ENCODE measurements around the gene EXOC4.
"Not testable (repeated sequence)": the region's sequence is repeated elsewhere in the genome, so short reads cannot be mapped to it uniquely, and the experiment has no call there.

EXOC4 gene

DNA sequence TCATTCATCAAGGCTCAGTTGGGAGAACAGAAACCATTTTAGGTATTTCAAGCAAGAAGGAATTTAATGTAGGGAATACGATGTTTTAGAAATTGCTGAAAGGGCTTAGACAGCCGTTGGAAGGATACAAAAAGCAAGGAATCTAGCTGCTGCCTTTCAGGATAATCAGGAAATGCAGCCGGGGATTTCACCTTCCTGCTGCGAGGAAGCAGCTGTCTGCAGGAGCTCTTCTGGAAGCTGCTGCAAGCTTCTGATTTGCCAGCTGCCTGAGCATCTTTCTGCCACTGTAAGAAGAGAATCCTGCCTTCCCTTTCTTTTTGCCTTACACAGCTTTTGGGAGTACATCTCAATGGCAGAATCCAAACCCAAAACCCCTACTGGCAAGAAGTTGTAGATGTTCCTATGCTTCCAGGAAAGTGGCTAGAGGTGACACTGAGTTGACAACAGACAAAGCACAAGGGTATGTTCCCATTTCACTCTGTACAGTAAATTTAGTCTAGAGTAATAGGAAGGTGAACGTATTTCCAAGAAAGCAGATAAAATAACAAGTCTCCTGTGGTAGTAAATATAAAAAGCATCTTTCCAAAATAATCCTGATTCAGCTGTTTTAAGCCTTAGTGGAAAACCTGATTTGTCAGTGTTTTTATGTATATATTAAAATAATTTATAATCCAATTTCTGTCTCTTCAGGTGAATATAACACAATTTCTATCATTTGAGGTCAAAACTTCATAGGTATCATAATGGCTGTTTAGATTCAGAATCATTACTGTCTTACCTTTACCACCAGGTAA lies 725.8 kb downstream of the EXOC4 start:
- TF ChIP-seq, protein P1, sequence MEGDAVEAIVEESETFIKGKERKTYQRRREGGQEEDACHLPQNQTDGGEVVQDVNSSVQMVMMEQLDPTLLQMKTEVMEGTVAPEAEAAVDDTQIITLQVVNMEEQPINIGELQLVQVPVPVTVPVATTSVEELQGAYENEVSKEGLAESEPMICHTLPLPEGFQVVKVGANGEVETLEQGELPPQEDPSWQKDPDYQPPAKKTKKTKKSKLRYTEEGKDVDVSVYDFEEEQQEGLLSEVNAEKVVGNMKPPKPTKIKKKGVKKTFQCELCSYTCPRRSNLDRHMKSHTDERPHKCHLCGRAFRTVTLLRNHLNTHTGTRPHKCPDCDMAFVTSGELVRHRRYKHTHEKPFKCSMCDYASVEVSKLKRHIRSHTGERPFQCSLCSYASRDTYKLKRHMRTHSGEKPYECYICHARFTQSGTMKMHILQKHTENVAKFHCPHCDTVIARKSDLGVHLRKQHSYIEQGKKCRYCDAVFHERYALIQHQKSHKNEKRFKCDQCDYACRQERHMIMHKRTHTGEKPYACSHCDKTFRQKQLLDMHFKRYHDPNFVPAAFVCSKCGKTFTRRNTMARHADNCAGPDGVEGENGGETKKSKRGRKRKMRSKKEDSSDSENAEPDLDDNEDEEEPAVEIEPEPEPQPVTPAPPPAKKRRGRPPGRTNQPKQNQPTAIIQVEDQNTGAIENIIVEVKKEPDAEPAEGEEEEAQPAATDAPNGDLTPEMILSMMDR (IDR thresholded peaks at IDR 0.05; ENCODE audit: borderline replicate concordance, insufficient read depth, low read depth, low read length), result no peak

DNA sequence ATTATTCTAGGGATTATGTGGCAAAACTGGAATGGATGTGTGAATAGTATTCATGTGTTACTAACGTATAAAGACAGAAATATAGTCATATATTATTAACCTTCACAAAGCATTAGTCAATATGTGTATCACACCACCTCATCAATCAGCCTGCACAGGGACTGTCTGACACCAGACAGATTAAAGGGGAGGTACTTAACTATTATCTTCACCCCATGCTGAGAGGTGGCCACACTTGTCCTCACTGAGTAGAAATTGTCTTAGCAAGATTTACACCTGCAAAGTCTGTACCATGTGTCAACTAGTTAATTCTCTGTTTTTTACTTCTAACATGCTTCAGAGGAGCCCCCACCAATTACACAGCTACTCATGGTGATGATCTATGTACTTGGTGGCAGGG lies 727.9 kb downstream of the EXOC4 start:
- TF ChIP-seq, protein P1 (IDR thresholded peaks at IDR 0.05; ENCODE audit: borderline replicate concordance, insufficient read depth, low read depth, low read length), result no peak
- no peak overlapping the region for H3K4me3 ChIP-seq (ENCODE audit: low read depth, low read length)

More for the DNA sequence above, 725.8 kb downstream of the EXOC4 start:
- no peak overlapping the region for H3K4me3 ChIP-seq (ENCODE audit: low read depth, low read length)

DNA sequence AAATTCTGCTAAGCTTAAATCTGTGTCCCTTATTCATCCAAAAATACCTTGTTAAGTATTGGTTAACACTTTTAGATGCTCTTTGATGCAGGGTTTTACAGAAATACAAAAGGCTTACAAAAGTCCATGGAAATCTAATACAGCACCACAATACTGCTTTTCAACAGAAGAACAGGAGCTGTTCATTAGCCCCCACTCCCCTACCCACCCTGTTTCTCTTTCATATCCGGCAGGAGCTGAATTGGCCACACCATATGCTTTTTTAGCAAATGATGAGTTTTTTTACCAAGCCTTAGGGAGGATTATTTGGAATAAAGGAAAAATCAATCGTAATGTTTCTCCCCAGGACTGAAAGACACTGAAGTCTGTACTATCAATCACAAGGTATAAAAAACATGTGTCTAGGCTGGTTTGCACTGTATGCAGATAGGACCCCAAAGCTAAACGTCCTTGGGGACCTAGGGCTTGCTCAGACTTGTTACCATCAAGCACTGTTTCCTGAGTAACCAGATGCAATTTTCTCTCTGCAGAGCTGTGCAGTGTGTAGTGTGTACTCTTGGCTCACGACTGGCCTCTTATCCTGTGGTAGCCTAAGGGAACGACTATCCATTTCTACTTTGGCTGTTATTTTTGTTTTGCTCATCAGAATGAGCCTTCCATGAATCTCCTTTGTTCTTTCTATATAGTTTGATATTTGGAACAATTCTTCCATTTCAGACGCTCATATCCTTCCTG lies 731.0 kb downstream of the EXOC4 start:
- TF ChIP-seq, protein P1 (IDR thresholded peaks at IDR 0.05; ENCODE audit: borderline replicate concordance, insufficient read depth, low read depth, low read length), result no peak
- no peak overlapping the region for H3K4me3 ChIP-seq (ENCODE audit: low read depth, low read length)

DNA sequence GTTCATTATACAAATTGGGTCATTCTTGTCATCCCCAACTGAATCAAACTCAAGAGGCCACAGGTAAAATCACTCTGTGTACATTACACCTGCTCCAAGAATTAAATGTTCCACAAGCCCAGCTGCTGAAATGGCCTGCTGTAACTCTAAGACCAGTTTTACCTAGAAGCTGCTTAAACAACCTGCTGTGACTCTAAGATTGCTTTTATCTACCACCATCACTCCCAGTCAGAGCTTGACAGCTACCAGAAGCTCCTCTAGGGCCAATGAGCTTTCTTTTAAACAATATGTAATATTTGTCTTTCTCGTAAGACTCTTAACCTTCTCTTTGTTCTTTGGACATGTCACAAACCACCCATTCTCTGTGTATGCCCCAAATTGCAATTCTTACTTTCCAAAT lies 732.4 kb downstream of the EXOC4 start:
- TF ChIP-seq, protein P1 (IDR thresholded peaks at IDR 0.05; ENCODE audit: borderline replicate concordance, insufficient read depth, low read depth, low read length), result no peak
- no peak overlapping the region for H3K4me3 ChIP-seq (ENCODE audit: low read depth, low read length)

DNA sequence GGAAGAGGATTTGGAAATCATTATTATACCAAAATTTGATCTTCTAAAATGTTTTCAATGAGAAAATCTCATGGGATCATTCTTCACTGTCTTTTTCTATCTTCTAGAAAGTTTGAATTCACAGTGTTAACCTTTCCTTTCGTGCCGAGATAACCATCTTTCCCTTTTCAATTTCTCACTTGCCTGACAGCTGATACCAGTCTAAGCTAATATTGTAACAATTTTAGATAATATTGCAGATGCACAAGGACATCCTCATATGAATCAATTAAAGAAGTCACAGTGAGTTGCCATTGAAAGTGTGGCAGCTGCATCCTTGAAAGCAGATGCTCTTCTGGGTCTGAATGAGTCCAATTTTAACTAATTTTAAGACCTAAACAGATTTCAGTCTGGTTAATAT lies 734.7 kb downstream of the EXOC4 start:
- no peak overlapping the region for H3K4me3 ChIP-seq (ENCODE audit: low read depth, low read length)
- TF ChIP-seq, protein P1 (IDR thresholded peaks at IDR 0.05; ENCODE audit: borderline replicate concordance, insufficient read depth, low read depth, low read length), result no peak

DNA sequence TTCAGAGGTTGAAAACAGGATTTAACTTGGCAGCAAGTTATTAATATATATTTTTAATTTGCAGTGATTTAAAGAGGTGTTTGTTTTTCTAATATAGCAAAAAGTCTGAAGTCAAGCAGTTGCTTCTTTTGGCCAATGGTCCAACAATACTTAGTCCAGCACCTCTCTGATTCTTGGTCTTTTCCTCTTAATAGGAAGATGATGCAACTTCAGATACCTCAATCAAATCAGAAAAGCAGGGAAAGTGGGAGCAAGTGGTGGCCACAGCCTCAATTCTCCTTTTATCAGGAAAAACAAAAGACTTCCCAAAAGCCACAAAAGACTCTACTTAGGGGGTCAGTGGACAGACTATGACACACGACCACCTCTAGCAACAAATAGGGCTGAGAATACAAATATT lies 740.7 kb downstream of the EXOC4 start:
- TF ChIP-seq, protein P1 (IDR thresholded peaks at IDR 0.05; ENCODE audit: borderline replicate concordance, insufficient read depth, low read depth, low read length), result no peak

DNA sequence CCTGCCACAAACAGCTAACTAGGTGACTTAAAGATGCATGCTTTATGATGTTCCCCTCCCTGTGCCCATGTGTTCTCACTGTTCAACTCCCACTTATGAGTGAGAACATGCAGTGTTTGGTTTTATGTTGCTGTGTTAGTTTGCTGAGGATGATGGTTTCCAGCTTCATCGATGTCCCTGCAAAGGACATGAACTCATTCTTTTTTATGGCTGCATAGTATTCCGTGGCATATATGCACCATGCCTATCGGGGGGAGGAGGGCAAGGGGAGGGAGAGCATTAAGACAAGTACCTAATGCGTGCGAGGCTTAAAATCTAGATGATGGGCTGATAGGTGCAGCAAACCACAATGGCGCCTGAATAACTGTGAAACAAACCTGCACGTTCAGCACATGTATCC lies 741.2 kb downstream of the EXOC4 start:
- H3K4me3 ChIP-seq (ENCODE audit: low read depth, low read length), result not testable (repeated sequence)

More for the DNA sequence above, 740.7 kb downstream of the EXOC4 start:
- H3K4me3 ChIP-seq (ENCODE audit: low read depth, low read length), result no peak overlapping the region
